ENCODE results near the gene PRTFDC1.

GRCh38 chr10:24894309-24894708, 58.1 kb downstream of the PRTFDC1 start:
- TF ChIP-seq REST (IDR thresholded peaks at IDR 0.05; ENCODE audit: insufficient read depth in 1 of 2, low read depth in 2 of 2, low read length in 2 of 2): no peak
- TF ChIP-seq TAF1 (IDR thresholded peaks at IDR 0.05; ENCODE audit: borderline replicate concordance, insufficient read depth, low read length): no peak
- TF ChIP-seq POLR2AphosphoS5 (IDR thresholded peaks at IDR 0.05; ENCODE audit: low read depth, low read length): no peak
- TF ChIP-seq SIN3A (IDR thresholded peaks at IDR 0.05; ENCODE audit: borderline replicate concordance, insufficient read depth, low read length): no peak
- no peak for TF ChIP-seq FOXP2 (optimal IDR thresholded peaks at IDR 0.05; ENCODE audit: borderline replicate concordance, extremely low read depth, extremely low read length, insufficient read depth)
